Measurements from ENCODE around the gene IL17C. TPM values are rescaled to one million over a fixed set of nuclear protein-coding genes. Genes with fewer than 3 reads are reported as not detected.

The IL17C gene
- polyA plus RNA-seq, 1 donor from 2014 or later = not detected

DNA sequence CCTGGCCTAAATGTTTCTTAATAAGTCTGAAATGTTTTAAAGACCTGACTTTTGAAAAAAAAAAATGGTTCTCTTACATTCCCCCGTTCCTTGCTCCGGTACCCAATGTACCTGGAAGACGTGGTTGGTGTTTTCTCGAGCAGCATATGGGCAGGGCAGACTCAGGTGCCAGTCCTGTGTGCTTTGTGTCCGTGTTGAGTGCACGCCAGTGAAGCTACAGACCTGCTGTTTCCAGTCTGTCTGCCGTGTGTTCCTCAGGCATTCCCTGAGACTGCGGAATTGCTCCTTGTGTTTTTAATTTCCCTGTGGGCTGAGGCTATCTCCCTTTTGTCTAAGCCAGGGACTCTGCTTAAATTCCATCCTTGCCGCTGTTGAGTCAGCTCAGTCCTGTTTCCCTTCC is 11.7 kb upstream of the IL17C start:
- Histone ChIP-seq H3K27ac (ENCODE audit: low read length) (no peak overlapping the region), H3K36me3 (ENCODE audit: insufficient read depth, low read length) (no peaks in the 10 kb centered on the region)

DNA sequence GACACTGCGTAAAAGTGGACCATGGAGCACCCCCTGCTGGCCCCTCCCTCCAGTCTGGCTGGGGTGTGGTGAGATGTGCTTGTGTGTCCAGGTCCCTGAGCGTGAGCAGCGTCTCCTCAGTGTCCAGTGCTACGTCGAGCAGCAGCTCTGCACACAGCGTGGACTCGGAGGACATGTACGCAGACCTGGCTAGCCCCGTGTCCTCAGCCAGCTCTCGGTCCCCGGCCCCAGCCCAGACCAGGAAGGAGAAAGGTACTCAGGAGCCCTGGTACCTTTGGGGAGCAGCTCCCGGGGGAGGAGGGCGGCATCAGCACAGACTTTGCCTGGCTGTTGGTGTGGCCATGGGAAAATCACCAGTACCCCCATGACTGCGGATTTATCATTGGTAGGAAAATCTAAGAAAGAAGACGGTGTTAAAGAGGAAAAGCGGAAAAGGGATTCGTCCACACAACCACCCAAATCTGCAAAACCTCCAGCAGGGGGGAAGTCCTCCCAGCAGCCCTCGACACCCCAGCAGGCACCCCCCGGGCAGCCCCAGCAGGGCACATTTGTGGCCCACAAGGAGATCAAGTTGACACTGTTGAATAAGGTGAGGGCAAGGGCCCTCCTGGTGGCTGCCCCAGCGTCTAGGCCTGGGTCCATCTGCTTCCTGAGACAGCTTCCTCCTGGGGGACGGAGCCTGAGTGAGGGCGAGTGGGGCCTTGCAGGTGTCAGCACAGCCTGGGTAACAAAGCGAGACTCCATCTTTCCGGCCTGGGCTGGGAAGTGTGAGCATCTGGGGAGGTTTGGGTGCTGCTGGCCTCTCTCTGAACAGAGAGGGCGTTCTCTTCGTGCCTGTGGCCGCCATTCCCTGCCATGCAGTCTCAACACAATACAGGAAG is 10.6 kb upstream of the IL17C start:
- Histone ChIP-seq H3K9me2 (ENCODE audit: insufficient read depth, low read length) (no peaks in the 10 kb centered on the region), H3K36me3 (ENCODE audit: insufficient read depth, low read length) (no peaks in the 10 kb centered on the region), H3K79me2 (replicated peaks; ENCODE audit: insufficient read depth, low read length) (no peaks in the 10 kb centered on the region), H3F3A (ENCODE audit: insufficient read depth, low read length, poor library complexity, severe bottlenecking) (no peaks in the 10 kb centered on the region), H3K9ac (ENCODE audit: low read length) (no peak overlapping the region), H4K20me1 (ENCODE audit: insufficient read depth) (no peaks in the 10 kb centered on the region), H3K9me3 (ENCODE audit: low read length) (no peaks in the 10 kb centered on the region), H3K4me2 (ENCODE audit: low read length) (no peak overlapping the region), H3K27me3 (ENCODE audit: insufficient read depth, low read depth, low read length) (no peaks in the 10 kb centered on the region), H3K4me3 (ENCODE audit: low read length) (no peak overlapping the region), H2AFZ (ENCODE audit: low read depth, low read length) (no peak overlapping the region), H3K27ac (ENCODE audit: low read length) (no peak overlapping the region)
- TF ChIP-seq, protein P1, sequence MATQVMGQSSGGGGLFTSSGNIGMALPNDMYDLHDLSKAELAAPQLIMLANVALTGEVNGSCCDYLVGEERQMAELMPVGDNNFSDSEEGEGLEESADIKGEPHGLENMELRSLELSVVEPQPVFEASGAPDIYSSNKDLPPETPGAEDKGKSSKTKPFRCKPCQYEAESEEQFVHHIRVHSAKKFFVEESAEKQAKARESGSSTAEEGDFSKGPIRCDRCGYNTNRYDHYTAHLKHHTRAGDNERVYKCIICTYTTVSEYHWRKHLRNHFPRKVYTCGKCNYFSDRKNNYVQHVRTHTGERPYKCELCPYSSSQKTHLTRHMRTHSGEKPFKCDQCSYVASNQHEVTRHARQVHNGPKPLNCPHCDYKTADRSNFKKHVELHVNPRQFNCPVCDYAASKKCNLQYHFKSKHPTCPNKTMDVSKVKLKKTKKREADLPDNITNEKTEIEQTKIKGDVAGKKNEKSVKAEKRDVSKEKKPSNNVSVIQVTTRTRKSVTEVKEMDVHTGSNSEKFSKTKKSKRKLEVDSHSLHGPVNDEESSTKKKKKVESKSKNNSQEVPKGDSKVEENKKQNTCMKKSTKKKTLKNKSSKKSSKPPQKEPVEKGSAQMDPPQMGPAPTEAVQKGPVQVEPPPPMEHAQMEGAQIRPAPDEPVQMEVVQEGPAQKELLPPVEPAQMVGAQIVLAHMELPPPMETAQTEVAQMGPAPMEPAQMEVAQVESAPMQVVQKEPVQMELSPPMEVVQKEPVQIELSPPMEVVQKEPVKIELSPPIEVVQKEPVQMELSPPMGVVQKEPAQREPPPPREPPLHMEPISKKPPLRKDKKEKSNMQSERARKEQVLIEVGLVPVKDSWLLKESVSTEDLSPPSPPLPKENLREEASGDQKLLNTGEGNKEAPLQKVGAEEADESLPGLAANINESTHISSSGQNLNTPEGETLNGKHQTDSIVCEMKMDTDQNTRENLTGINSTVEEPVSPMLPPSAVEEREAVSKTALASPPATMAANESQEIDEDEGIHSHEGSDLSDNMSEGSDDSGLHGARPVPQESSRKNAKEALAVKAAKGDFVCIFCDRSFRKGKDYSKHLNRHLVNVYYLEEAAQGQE (IDR thresholded peaks at IDR 0.05; ENCODE audit: borderline replicate concordance) = no peak
- TF ChIP-seq POLR2AphosphoS5 (IDR thresholded peaks at IDR 0.05) (no peak), TAF1 (IDR thresholded peaks at IDR 0.05; ENCODE audit: low read depth) (no peak), EZH2 (IDR thresholded peaks at IDR 0.05; ENCODE audit: borderline replicate concordance, insufficient read depth, low read length, poor library complexity, severe bottlenecking) (no peak), SMC3 (conservative IDR thresholded peaks at IDR 0.05; ENCODE audit: poor library complexity) (no peak), EP300 (conservative IDR thresholded peaks at IDR 0.05; ENCODE audit: poor library complexity, severe bottlenecking) (no peak), MXI1 (conservative IDR thresholded peaks at IDR 0.05; ENCODE audit: poor library complexity, severe bottlenecking) (no peak), RAD21 (conservative IDR thresholded peaks at IDR 0.05) (no peak)
- TF ChIP-seq, protein P2, sequence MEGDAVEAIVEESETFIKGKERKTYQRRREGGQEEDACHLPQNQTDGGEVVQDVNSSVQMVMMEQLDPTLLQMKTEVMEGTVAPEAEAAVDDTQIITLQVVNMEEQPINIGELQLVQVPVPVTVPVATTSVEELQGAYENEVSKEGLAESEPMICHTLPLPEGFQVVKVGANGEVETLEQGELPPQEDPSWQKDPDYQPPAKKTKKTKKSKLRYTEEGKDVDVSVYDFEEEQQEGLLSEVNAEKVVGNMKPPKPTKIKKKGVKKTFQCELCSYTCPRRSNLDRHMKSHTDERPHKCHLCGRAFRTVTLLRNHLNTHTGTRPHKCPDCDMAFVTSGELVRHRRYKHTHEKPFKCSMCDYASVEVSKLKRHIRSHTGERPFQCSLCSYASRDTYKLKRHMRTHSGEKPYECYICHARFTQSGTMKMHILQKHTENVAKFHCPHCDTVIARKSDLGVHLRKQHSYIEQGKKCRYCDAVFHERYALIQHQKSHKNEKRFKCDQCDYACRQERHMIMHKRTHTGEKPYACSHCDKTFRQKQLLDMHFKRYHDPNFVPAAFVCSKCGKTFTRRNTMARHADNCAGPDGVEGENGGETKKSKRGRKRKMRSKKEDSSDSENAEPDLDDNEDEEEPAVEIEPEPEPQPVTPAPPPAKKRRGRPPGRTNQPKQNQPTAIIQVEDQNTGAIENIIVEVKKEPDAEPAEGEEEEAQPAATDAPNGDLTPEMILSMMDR (IDR thresholded peaks at IDR 0.05; ENCODE audit: poor library complexity, severe bottlenecking) = no peak

More for the DNA sequence above, 11.7 kb upstream of the IL17C start:
- Histone ChIP-seq H3K9me3 (ENCODE audit: low read length) (no peaks in the 10 kb centered on the region), H3K9ac (ENCODE audit: low read length) (no peak overlapping the region), H3K4me3 (ENCODE audit: low read length) (no peak overlapping the region), H3K4me2 (ENCODE audit: low read length) (no peak overlapping the region), H2AFZ (ENCODE audit: low read depth, low read length) (no peak overlapping the region), H4K20me1 (ENCODE audit: insufficient read depth) (no peaks in the 10 kb centered on the region), H3K79me2 (replicated peaks; ENCODE audit: insufficient read depth, low read length) (no peaks in the 10 kb centered on the region), H3F3A (ENCODE audit: insufficient read depth, low read length, poor library complexity, severe bottlenecking) (no peaks in the 10 kb centered on the region), H3K27me3 (ENCODE audit: insufficient read depth, low read depth, low read length) (no peaks in the 10 kb centered on the region), H3K9me2 (ENCODE audit: insufficient read depth, low read length) (no peaks in the 10 kb centered on the region)
- TF ChIP-seq POLR2AphosphoS5 (IDR thresholded peaks at IDR 0.05) (no peak), EZH2 (IDR thresholded peaks at IDR 0.05; ENCODE audit: borderline replicate concordance, insufficient read depth, low read length, poor library complexity, severe bottlenecking) (no peak), RAD21 (conservative IDR thresholded peaks at IDR 0.05) (no peak), TAF1 (IDR thresholded peaks at IDR 0.05; ENCODE audit: low read depth) (no peak)

Measured in neural cell (in vitro differentiated cells).